GM19238 (cell line): ENCODE data around the gene SND1.
A peak's percentile ranks its signal among the peaks of the same experiment; 100 is the strongest.
"Not testable (repeated sequence)": the region's sequence is repeated elsewhere in the genome, so short reads cannot be mapped to it uniquely, and the experiment has no call there.

Experiments
- DNase-seq: peaks from one replicate; pipeline ENCODE4 v3.0.0; 2011; ENCODE audit warnings: low spot score; ENCODE audit not compliant: insufficient read length

SND1 gene

DNA sequence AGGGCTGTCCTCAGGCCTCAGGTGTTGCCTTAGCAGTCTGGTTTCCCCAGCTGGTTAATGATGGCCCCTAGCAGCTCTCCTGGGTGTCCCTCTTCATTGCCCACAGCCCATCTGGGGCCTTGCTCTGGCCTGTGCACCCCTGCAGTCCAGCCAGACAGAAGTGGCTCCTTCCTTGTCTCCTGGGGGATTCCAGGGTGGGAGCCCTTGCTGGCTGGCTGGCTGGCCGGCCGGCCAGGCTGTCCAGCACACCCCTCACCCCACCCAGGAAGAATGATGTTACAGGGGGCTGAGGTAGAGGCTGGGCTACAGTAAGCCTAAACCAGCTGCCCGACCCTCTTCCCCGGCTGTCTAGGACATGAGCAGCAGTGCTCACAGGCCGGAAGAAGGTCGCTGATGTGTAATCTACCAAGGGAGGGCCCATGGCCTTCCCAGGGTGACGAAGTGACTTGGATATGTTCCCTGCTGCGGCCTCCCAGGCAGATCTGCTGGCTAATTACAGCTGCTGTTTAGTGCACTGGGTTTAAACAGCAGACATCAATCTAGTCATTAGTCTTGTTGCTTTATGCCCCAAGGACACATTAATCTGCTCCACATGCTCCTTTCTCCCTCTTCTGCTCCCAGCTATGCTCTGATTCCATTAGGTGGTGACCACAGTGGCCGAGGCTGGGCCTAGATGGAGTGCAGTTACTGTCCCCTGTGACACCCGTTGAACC lies 433.1 kb downstream of the SND1 start:
- DNase-seq: no peak

DNA sequence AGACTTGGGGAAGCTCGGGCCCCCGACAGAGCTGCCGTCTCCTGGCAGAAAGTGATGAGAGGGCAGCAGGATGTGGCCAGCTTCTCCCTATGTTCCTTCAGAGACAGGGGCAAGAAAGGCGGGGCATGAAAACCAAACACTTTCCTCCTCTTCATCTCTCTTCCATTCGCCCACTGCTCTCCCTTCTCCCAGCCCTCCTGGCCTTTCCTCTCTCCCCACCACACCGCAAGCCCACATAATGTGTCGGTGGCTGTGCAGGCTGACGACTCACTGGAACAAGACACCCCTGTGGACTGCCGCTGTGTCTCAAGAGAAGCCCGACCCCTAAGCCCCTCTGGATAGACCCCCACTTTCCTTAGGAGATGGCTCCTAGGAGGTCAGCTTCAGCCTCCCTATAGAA lies 438.5 kb downstream of the SND1 start:
- DNase-seq: no peak

DNA sequence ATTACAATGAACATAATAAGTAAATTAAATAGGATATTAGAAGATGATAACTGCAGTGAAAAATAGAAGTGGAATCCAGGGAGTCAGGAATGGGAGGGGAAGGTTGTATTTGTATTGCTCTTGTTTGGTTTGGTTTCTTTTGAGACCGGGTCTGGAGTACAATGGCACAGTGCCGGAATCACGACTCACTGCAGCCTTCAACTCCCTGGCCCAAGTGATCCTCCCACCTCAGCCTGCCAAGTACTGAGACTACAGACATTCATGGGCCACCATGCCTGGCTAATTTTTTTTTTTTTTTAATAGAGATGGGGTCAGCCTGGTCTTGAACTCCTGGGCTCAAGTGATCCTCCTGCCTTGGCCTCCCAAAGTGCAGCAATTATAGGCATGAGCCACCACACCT lies 439.1 kb downstream of the SND1 start:
- no peak for DNase-seq

DNA sequence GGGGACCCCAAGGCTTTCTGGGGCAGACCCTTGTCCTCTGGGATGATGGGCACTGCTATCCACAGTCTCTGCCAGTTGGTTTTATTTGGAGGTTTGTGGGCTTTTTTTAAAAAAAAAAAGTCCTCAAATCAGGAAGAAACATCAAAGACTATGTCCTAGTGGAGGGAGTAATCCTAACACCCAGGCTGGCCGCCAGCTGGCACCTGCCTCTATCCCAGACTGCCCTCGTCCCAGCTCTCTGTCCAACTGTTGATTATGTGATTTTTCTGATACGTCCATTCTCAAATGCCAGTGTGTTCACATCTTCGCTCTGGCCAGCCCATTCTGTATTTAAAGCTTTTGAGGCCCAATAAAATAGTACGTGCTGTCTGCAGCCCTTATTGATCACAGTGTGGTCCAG lies 440.2 kb downstream of the SND1 start:
- DNase-seq: no peak

DNA sequence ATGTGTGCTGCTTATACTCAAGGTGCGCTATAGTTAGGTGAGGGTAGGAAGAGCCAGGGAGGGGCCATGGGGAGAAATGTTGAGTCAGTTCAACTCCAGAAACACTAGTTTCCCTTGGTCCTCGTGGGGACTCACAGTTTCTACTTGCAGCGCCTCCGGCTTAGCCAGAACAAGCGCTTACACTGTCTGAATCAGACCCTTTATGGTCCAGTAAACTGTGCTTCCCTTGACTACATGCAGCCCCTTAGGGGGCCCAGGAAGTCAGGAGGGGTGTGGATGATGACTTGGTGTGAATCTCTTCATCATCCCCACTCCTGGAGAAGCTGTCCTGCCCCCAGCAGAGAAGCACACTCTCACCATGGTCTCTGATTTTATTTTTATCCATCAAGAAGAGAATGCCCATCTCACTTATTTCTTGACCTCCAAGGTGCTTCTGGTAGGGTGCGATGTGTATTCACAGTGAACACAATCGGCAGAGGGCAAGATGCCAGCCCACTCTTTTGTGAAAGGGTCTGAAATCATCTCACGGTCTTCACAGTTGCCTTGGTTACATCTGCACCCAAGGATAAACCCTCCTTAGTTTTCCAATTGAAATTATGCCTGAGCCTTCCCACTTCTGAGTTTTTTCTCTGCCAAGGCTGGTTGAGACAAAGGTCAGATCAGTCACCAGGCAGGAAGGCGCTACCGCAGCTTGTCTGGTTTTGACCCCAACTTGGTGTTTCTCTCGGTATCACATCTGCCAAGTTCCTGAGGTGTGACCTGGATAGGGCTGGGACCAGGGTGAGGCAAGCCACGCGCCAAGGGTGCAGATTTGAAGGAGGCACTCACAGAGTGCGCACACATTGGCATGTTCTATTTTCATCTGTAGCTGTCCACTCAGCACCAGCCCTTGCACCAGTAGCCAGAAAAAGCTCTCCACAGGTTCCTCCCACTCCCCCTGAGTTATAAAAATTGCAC lies 441.9 kb downstream of the SND1 start:
- no peak for DNase-seq

DNA sequence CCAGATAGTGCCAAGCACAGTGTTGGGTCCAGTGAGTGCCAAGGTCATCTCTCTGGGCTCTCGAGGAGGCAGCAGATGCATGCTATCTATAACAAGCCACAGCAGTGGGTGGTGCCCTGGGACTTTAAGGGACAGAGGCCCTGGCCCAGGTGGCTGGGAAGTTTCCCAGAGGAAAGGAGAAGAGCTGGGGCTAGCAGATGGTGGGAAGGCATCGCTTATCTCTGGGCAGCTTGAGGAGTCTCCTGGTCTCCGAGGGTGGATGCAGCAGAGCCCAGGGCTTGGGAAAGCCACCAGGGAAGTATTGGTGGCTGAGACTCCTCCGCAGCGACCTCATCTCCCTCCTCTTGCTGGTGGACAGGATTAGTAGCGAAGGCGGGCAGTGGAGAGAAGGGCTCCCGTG lies 442.7 kb downstream of the SND1 start:
- DNase-seq: no peak

DNA sequence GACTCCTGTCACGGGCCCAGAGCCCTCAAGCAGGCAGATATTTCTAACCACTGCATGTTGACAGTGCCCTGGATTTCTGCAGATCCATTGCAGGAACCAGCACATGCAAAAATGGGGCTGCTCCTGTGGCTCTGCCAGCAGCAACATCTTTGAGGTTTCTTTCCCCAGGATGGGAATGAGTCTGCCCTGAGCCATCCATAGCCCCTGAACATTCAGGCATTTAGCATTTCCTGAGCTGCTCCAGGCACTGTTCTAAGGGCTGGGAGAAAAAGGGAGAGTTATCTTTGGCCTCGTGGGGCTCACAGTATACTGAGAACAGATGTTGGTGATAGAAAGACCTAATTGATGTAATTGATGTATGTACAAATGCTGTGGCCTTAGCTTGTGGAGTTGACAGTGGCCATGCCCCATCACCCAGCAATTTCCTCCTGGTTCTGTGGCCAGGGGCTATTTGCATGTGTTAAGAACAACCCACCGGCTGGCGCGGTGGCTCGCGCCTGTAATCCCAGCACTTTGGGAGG lies 445.3 kb downstream of the SND1 start:
- DNase-seq: no peak

DNA sequence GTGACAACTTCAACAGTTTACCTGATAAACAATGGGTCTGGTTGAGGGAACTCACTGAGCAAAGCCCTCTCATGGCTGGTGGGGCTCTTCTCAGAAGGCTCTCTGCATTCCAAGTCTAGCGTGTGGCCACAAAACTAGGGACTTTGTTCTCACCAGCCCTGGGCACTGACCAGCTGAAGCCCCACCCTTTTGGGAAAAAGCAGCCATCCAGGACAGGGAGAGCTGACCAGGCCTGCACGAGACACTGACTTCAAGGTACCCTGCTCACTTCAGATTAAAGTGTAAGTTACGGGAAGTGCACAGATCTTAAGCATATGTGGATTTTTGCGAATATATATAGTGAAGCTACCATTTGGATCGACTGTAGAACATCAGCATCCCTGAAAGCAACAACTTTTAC lies 446.6 kb downstream of the SND1 start:
- DNase-seq: no peak

DNA sequence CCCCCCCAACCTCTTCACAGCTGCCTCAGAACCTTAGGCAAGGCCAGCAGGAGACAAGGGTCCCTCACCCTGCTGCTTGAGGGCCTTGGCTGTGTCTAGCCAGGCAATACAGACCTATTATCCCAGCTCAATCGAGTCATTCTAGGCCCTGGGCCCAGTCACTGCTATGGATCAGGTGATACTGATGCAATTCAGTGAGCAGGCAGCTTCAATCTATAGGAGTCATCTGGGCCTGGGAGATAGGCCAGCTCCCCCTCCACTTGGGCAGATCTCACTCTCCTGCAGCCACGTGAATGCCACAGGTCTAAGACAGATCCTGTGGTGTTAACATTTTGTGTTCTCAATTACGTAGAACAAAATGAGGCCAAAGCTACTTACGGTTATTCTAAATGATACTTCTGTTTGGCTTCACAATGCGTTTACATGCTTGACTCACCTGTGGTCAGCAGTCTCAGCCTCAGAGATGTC lies 447.2 kb downstream of the SND1 start:
- no peak for DNase-seq

DNA sequence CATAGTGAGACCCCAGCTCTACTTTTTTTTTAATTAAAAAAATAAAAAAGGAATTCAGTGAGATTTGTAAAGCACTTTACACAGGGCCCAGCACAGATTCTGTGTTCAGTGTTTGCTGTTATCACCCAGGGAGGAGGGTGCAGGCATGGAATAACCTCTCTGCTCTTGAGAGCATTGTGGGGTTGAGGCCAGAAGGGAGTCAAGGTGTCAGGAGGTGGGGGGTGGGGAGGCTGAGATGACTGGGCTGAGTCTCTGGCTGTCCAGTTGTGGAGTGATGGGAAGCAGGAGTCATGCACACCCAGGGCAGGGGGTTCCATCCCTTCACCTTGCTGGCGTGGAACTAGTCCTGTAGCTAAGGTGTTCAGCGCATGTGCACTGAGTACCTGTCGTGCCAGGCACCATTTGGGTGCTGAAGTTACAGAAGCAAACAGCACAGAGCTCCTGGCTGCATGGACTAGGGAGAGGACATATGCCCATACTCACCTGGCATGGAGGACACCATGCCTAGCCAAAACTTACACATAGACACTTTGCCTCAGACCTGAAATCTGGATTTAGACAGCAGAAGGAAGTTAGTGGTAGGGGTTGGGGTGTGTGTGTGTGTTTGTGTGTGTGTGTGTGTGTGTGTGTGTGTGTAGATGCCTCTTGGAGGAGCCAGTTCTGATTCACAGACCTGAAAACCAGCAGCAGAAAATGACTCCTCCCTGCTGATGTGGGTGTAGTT lies 448.4 kb downstream of the SND1 start:
- no peak for DNase-seq

DNA sequence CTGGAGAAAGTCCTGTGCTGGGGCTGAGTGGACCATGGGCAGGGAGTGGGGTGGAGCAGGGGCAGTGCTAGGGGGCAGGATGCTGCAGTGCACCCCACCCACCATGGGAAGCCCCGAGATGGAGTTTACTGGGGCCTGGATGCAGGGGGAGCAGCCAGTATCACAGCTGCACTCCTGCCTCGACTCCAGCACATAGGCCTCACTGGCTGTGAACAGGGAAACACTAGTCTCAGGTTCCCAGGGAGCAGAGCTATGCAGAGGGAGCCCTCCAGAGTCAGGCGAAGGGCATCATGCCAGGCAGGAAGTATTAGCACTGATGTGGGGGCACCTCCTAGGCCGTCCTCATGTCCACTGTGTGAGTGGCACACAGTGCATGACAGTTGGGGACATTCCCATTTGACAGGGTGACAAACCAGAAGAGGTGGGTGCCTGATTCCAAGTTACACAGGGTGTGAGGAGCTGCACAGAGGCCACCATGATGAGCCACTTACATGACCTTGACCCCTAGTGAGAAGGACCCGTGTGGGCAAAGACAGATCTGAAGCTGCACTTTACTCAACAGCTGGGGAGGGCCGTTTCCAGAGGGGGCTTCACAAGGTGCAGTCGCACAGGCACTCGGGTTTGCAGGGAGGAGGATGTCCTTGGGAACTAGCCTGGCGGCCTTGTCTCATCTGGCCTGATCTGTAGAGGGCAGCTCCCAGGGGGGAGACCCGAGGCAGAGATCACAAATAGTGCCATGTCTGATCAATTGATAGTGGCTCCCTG lies 449.1 kb downstream of the SND1 start:
- no peak for DNase-seq

DNA sequence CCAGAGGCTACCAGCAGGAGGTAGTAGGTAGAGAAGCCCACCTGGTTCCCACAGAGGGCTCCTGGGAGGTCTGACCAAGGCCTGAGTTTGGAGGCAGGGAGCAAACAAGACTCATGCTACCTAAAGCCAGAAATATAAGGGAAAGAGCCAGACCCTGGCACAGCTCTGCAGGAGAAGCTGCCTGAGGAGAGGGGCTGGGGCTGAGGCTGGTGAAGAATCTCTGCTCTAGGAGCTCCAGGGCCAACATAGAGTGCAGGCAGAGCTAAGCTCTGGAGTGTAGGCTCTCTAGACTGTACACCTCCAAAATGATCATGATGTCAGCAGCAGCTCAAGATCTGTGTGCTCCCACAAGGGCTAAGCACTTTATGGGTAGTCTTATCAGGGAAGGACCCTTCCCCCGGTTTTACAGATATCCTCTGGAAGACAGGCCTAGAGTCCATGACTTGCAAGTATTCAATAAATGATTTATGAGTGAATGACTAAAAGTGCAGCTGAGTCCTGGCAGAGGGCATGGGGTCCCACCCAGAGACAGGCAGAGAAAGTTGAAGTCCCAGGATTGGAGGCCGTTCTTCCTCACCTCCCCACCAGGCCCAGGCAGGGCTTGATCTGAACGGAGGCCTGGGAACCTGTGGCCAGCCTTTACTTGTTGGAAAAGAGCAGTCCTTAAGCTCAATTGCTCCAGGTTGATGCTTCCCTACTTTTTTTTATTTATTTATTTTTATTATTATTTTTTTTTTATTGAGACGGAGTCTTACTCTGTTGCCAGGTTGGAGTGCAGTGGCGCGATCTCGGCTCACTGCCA lies 450.7 kb downstream of the SND1 start:
- no peak for DNase-seq

DNA sequence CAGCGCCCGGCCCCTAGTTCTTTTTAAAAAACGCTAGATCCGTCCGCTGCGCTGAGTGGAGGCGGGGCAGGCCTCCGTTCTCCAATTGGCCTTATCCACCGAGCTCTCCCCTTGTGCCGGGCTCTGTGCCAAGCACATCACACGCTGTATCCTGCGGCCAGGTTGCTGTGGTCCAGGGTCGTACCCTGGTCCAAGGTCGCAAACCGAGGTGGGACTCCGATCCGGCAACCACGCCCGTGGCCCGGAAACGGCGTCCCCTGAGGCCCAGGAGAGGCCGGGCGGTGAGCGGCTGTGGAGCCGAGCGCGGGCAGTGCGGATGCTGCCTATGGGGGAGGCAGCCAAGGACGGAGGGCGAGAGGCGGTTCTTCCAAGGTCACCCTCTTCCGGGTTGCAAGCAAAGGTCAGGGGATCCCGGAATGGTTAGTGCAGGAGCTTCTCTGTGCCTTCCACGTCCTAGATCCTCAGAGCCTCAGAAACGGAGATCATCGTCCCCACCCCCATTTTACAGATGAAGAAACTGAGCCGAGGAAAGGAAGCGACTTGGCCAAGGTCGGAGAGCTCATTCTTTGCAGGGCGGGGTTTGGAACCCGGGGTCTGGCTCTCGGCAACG lies 451.6 kb downstream of the SND1 start:
- DNase-seq: peak; percentile 56

DNA sequence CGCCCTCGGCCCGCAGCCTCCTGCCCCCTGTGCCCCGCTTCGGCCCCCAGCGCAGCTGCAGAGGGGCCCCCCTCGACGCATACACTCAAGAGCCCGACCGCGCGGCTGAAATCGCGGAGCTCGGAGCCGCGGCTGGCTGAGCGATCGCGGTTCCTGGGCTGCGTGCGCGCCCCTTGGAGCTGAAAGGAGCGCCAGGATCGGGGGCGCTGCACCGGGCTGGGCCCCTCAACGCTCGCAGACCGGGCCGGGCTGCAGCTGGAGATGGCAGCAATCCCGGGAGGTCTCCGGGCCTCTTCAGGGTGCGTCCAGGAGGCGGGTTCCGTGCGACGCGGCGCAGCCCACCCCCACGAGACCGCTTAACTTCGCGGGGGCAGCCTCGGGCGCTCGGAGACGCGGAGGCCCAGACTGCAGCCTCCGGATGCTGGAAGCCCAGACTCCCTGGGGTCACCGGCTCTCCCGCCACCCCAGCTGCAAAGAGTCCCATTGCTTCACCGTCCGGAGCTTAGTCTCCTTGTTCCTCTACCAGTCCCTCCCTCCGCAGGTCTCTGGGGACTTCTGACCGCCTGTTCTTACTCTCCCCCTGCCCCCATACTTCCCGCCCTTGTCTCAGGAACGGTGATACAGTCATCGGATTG lies 452.2 kb downstream of the SND1 start:
- DNase-seq: peak; percentile 48

DNA sequence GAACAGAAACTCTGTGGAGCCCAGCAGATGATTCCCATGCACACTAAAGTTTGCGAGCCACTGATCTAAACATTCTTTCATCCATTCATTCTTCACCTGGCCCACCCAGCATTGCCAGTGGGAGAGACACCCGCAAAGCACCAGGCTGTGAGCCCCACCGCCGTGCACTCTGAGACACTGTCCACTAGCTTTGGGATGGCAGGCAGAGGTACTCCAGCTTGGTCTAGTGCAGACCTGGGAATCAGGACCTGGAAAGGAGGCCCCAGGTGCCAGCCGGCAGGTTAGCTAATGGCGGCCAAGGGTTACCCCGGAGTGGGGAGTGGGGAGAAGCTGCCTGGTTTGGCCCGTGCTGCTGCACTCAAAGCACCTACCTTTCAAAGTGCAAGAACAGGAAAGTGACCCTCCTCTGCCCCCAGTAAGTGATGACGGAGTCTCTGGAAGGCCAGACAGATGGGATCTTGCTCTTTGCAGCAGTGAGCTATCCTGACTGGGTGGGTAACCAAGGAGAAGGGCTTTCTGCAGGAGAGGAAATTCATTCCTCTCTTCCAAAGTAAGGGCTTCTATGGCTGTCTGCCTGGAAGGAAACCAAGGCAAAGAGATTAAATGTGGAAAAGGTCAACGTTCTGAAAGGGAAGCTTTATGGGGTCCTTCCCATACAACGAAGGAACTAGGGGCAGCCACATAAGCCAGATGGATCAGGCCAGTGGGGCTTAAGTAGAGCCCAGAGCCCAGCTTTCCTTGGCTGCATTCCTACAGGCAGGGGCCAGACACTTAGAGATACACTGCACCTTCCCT lies 453.4 kb downstream of the SND1 start:
- DNase-seq: no peak

DNA sequence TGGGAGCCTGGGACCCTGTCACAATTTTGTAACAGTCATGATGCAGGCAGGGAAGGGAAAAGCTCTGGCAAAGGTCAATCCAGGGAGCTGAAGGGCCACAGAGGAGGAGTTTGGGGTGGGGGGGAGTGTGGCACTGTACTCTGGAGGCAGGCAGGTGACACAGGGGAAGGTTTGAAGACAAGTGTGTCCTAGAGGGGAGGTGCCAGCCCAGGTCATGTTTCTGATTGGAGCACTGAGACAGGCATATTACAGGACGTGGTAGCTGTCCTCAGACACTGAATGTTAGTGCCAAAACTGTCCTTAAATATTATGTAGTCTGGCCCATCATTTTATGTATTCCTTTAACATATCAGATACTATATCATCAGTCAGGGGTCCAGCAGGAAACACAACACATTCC lies 454.8 kb downstream of the SND1 start:
- DNase-seq: no peak

DNA sequence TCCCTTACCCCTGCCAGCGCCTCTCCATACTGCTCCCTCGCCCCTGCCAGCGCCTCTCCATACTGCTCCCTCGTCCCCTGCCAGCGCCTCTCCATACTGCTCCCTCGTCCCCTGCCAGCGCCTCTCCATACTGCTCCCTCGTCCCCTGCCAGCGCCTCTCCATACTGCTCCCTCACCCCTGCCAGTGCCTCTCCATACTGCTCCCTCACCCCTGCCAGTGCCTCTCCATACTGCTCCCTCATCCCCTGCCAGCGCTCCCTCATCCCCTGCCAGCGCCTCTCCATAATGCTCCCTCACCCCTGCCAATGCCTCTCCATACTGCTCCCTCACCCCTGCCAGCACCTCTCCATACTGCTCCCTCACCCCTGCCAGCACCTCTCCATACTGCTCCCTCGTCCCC lies 455.5 kb downstream of the SND1 start:
- DNase-seq: not testable (repeated sequence)

DNA sequence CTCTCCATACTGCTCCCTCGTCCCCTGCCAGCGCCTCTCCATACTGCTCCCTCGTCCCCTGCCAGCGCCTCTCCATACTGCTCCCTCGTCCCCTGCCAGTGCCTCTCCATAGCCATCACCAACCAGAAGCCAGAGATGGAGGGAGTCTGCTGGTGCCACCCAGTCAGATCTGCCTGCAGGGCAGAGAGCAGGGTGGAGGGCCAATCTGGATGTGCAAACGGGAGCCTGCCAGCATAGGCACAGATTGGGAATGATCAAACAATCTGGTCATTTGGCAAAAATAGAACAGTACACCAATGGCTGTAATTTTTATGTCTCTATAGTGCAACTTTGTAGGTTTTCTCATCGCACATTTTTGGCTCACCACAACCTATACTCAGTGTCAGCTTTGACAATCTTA lies 456.1 kb downstream of the SND1 start:
- no peak for DNase-seq
